MM.1S (cell line): ENCODE measurements around the gene CYP24A1.

Experiments used
- CTCF ChIP-seq: fragments of 300-600 bp; sonication (generic); IDR thresholded peaks from 2 replicates; pipeline ENCODE4 v1.5.1; 2016; ENCODE audit warnings: antibody characterized with exemption, low read length, mixed read lengths
- EZH2 ChIP-seq: fragments of 300-600 bp; sonication (generic); optimal IDR thresholded peaks from 2 replicates; pipeline ENCODE3; 2017; ENCODE audit warnings: low read depth, mild to moderate bottlenecking, antibody characterized with exemption, low read length, mixed read lengths

GRCh38 chr20:54140927-54141566 is 32.7 kb downstream of the CYP24A1 start:
- TF ChIP-seq CTCF: no peak
- no peak for TF ChIP-seq EZH2
